ENCODE results near the gene NDUFB3.
"Not testable (repeated sequence)": the region's sequence is repeated elsewhere in the genome, so short reads cannot be mapped to it uniquely, and the experiment has no call there.

The NDUFB3 gene

DNA sequence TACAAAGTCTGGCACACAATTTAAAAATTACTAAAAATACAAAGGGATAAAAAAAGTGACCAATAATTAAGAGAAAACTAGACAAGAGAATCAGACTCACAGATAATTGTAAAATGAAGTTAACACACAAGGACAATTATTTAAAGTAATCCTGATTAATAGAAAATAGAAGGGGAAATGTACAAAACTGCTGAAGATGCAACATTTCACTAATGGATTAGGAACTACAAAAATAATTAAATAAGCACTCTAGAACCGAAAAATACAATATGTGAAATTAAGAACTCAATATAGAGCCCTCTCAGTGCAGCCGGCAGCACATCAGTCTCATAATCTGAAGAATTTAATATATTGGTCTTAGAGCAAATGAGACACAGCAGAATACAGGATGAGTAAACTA, 24.9 kb upstream of the NDUFB3 start:
- TF ChIP-seq, protein P1, sequence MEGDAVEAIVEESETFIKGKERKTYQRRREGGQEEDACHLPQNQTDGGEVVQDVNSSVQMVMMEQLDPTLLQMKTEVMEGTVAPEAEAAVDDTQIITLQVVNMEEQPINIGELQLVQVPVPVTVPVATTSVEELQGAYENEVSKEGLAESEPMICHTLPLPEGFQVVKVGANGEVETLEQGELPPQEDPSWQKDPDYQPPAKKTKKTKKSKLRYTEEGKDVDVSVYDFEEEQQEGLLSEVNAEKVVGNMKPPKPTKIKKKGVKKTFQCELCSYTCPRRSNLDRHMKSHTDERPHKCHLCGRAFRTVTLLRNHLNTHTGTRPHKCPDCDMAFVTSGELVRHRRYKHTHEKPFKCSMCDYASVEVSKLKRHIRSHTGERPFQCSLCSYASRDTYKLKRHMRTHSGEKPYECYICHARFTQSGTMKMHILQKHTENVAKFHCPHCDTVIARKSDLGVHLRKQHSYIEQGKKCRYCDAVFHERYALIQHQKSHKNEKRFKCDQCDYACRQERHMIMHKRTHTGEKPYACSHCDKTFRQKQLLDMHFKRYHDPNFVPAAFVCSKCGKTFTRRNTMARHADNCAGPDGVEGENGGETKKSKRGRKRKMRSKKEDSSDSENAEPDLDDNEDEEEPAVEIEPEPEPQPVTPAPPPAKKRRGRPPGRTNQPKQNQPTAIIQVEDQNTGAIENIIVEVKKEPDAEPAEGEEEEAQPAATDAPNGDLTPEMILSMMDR (IDR thresholded peaks at IDR 0.05; ENCODE audit: control extremely low read depth, extremely low read depth, low read depth, missing control alignments), result no peak
- ChIA-PET CTCF (interaction anchor here (1.3 kb wide), 1 partner anchor 23 kb away, joined by 4 read pairs; no protein-coding TSS in a partner anchor), POLR2A (no interaction called here)
- DNase-seq (ENCODE audit: extremely low spot score), result no peak

DNA sequence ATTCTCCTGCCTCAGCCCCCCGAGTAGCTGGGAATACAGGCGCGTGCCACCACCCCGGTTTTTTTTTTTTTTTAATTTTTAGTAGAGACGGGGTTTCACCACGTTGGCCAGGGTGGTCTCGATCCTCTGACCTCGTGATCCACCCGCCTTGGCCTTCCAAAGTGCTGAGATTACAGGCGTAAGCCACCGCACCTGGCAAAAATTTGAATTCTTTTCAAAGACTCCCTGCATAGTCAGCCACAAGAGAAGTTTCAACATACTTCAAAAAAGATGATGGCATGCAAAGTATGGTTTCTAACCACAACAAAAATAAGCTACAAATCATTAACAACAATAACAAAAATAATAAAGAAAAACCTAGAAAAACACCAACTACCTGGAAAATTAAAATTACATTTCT, 22.3 kb upstream of the NDUFB3 start:
- TF ChIP-seq, protein P1 (IDR thresholded peaks at IDR 0.05; ENCODE audit: control extremely low read depth, extremely low read depth, low read depth, missing control alignments), result no peak
- ChIA-PET CTCF (interaction anchor here (1.3 to 1.4 kb wide), 2 partner anchors 19 to 20 kb away, joined by 4 read pairs; no protein-coding TSS in a partner anchor), POLR2A (no interaction called here)

DNA sequence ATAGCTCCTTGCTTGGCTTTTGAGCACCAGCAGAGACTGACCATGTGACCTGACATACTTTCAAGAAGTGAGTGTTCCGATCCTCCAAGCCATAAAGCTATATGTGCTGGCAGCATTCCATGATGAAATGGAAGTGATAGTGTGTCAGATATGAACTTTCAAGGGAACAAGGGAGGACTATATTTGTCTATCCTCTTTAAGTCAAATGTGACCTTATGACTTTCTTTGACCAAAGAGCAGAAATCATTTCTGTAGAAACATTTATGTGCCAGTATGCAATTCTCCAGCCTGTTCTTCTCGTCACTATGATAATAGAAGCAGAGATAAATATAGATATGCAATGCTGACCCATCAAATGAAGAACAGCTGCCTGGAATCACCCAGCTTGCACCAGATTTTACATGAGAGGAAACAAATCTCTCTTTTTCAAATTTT, 14.7 kb upstream of the NDUFB3 start:
- CTCF ChIA-PET, result interaction anchor here (0.8 to 5.3 kb wide), 5 partner anchors 8 to 50 kb away, joined by 3 to 34 read pairs (median 4); no protein-coding TSS in a partner anchor
- no peak for DNase-seq (ENCODE audit: extremely low spot score)
- TF ChIP-seq, protein P1 (IDR thresholded peaks at IDR 0.05; ENCODE audit: control extremely low read depth, extremely low read depth, low read depth, missing control alignments), result no peak
- POLR2A ChIA-PET, result no interaction called here

More for the DNA sequence above, 22.3 kb upstream of the NDUFB3 start:
- no peak for DNase-seq (ENCODE audit: extremely low spot score)

DNA sequence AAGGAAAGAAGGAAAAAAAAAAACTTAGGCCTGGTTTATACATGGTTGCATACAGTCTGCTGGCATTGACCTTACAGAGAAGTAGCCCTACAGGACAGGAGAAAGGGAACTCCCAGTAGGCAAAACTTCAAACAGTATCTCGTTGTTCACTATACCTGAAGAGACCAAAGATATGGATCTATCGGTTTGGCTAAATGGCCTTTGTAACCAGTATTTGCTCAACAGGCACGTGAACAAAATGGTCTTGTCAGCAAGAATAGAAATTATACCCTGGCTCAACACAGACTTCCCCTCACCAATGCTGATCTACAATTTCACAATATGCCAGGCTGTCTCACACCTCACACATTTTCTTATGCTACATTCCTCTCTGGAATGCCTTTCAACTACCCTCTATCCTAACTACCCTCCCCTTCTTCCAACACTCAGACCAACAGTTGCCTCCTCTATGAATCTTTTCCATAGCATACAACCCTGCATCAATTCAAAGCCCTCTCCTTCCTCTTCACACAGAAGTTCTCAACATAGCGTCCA, 14.0 kb upstream of the NDUFB3 start:
- ChIA-PET CTCF (no interaction called here), POLR2A (no interaction called here)
- DNase-seq (ENCODE audit: extremely low spot score), result no peak
- TF ChIP-seq, protein P1 (IDR thresholded peaks at IDR 0.05; ENCODE audit: control extremely low read depth, extremely low read depth, low read depth, missing control alignments), result no peak

DNA sequence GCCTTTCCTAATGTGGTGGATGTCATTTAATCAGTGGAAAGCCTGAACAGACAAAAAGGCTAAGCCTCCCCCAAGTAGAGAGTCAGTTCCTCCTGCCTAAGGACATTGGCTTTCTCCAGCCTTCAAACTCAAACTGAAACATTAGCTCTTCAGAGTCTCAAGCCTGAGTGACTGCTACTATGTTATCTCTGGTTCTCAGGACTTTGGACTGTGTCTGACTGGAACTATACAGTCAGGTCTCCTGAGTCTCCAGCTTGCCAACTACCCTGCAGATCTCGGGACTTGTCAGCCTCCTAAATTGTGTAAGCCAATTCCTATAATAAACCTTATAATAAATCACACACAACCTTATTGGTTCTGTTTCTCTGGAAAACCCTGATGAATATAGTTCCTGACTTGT, 12.9 kb upstream of the NDUFB3 start:
- CTCF ChIA-PET, result interaction anchor here (0.8 to 1.3 kb wide), 2 partner anchors 10 to 157 kb away, joined by 3 to 7 read pairs; no protein-coding TSS in a partner anchor
- POLR2A ChIA-PET, result no interaction called here
- TF ChIP-seq, protein P1 (IDR thresholded peaks at IDR 0.05; ENCODE audit: control extremely low read depth, extremely low read depth, low read depth, missing control alignments), result no peak
- DNase-seq (ENCODE audit: extremely low spot score), result no peak

DNA sequence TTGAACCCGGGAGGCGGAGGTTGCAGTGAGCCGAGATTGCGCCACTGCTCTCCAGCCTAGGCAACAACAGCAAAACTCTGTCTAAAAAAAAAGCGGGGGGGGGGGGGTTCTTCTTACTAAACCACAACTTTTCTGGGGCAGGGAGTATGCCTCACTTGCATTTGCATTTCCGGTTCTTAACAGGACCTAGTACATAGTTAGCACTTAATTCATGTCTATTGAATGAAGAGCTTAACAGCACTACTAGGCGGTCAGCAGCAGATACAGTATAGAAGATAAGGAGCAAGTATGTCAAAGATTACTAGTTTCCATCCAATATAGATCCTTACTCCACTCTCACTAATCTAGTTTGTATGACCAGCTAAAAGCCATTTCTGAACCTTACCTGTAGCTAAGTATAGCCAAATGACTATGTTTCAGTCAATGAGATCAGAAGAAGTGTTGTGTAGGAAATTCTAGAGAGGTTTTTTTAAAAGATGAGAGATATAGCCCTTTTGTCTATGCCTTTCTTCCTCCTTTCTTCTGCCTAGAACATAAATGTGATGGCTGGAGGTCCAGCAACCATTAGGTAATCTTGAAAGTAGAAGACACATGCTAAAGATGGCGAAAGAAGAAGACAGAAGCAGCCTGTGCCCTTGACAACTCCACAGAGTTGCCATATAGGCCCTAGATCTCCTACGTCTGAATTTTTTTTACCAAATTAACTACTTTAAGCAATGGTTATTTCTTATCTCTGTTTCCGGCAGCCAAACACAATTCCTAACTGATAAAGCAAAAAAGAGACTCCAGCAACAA, 11.6 kb upstream of the NDUFB3 start:
- POLR2A ChIA-PET, result interaction anchor here (0.7 kb wide), 1 partner anchor 59 kb away, joined by 3 read pairs; no protein-coding TSS in a partner anchor
- TF ChIP-seq, protein P1 (IDR thresholded peaks at IDR 0.05; ENCODE audit: control extremely low read depth, extremely low read depth, low read depth, missing control alignments), result no peak
- CTCF ChIA-PET, result interaction anchor here (0.9 to 1.6 kb wide), 2 partner anchors 9 to 155 kb away, joined by 3 to 7 read pairs; no protein-coding TSS in a partner anchor
- DNase-seq (ENCODE audit: extremely low spot score), result no peak

DNA sequence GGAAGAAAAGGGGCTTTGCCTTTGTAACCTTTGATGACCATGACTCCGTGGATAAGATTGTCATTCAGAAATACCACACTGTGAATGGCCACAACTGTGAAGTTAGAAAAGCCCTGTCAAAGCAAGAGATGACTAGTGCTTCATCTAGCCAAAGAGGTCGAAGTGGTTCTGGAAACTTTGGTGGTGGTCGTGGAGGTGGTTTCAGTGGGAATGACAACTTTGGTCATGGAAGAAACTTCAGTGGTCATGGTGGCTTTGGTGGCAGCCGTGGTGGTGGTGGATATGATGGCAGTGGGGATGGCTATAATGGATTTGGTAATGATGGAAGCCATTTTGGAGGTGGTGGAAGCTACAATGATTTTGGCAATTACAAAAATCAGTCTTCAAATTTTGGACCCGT, 8.3 kb upstream of the NDUFB3 start:
- CTCF ChIA-PET, result interaction anchor here (1.6 to 1.8 kb wide), 2 partner anchors 101 to 158 kb away, joined by 5 read pairs; partner anchors contain the start of gene ORC2
- POLR2A ChIA-PET; DNase-seq (ENCODE audit: extremely low spot score): not testable (repeated sequence)
